Measurements from ENCODE around the gene SPTBN1. TPM values are rescaled to one million over a fixed set of nuclear protein-coding genes. Genes with fewer than 3 reads are reported as not detected.
A peak's percentile ranks its signal among the peaks of the same experiment; 100 is the strongest.

SPTBN1 gene
- total and polyA plus RNA-seq, 2 of the 13 experiments (the other 11 are each of a cell fraction or from before 2014, with no cell fraction given): 123 to 299 TPM

GRCh38 chr2:54579682-54580620 lies 123.8 kb downstream of the SPTBN1 start (continued):
- TF ChIP-seq ZNF30 (CRISPR knock-in tag; IDR thresholded peaks at IDR 0.05) (no peak), BRD4 (CRISPR knock-in tag; IDR thresholded peaks at IDR 0.05) (no peak), MAZ (IDR thresholded peaks at IDR 0.05; ENCODE audit: borderline replicate concordance, low read depth, low read length) (no peak), MAZ (CRISPR knock-in tag; IDR thresholded peaks at IDR 0.05; ENCODE audit: low read depth) (no peak), STAT6 (CRISPR knock-in tag; IDR thresholded peaks at IDR 0.05; ENCODE audit: borderline replicate concordance) (no peak), ZNF124 (CRISPR knock-in tag; IDR thresholded peaks at IDR 0.05) (no peak), ZNF614 (CRISPR knock-in tag; IDR thresholded peaks at IDR 0.05; ENCODE audit: borderline replicate concordance) (peak; percentile 63; the same call in 1 of the 2 replicates), TBX2 (CRISPR knock-in tag; IDR thresholded peaks at IDR 0.05; ENCODE audit: borderline replicate concordance) (peak; percentile 78), NFE2L1 (CRISPR knock-in tag; IDR thresholded peaks at IDR 0.05; ENCODE audit: borderline replicate concordance) (no peak), ZNF746 (CRISPR knock-in tag; IDR thresholded peaks at IDR 0.05) (no peak; the same call in 1 of the 2 replicates), NR1H2 (CRISPR knock-in tag; IDR thresholded peaks at IDR 0.05; ENCODE audit: borderline replicate concordance, low read depth) (no peak), GPN1 (CRISPR knock-in tag; IDR thresholded peaks at IDR 0.05; ENCODE audit: borderline replicate concordance) (no peak), ZNF556 (CRISPR knock-in tag; IDR thresholded peaks at IDR 0.05; ENCODE audit: borderline replicate concordance) (no peak), ZNF773 (CRISPR knock-in tag; IDR thresholded peaks at IDR 0.05; ENCODE audit: borderline replicate concordance) (no peak), MTF2 (CRISPR knock-in tag; IDR thresholded peaks at IDR 0.05; ENCODE audit: borderline replicate concordance) (no peak), NKX3-1 (CRISPR knock-in tag; IDR thresholded peaks at IDR 0.05) (peak; percentile 29; the same call in 1 of the 2 replicates), ELF4 (CRISPR knock-in tag; IDR thresholded peaks at IDR 0.05; ENCODE audit: borderline replicate concordance) (no peak), ZNF550 (CRISPR knock-in tag; IDR thresholded peaks at IDR 0.05; ENCODE audit: borderline replicate concordance) (no peak), ZFP91 (CRISPR knock-in tag; IDR thresholded peaks at IDR 0.05; ENCODE audit: borderline replicate concordance) (no peak), SRF (IDR thresholded peaks at IDR 0.05; ENCODE audit: low read depth, low read length) (peak; percentile 99), ATM (IDR thresholded peaks at IDR 0.05; ENCODE audit: borderline replicate concordance) (no peak), ZNF496 (CRISPR knock-in tag; IDR thresholded peaks at IDR 0.05; ENCODE audit: insufficient replicate concordance) (no peak), ZBTB33 (CRISPR knock-in tag; IDR thresholded peaks at IDR 0.05) (no peak)
